GM23338 (cell line): ENCODE data around the gene ZNF831.

Experiments used
- CREB1 ChIP-seq: fragments of 250-450 bp; sonication (Bioruptor Pico); IDR thresholded peaks from 2 replicates; pipeline ENCODE4 v1.5.0; 2020; ENCODE audit warnings: low read depth, mild to moderate bottlenecking, moderate library complexity
- EZH2 ChIP-seq: fragments of 200-600 bp; sonication (generic); IDR thresholded peaks from one replicate; pipeline ENCODE4 v1.8.0; 2017; ENCODE audit warnings: antibody characterized with exemption, mild to moderate bottlenecking, low read depth; ENCODE audit not compliant: unreplicated experiment
- EZH2phosphoT487 ChIP-seq: fragments of 200-600 bp; sonication (generic); IDR thresholded peaks from one replicate; pipeline ENCODE4 v1.8.1; 2018; ENCODE audit warnings: antibody characterized with exemption; ENCODE audit not compliant: unreplicated experiment
- JUNB ChIP-seq: IDR thresholded peaks from one replicate; pipeline ENCODE4 v1.6.1; 2016; ENCODE audit warnings: antibody characterized with exemption; ENCODE audit not compliant: unreplicated experiment
- NANOG ChIP-seq: IDR thresholded peaks from 2 replicates; pipeline ENCODE4 v1.6.1; 2016; ENCODE audit warnings: antibody characterized with exemption, borderline replicate concordance
- POLR2AphosphoS5 ChIP-seq: IDR thresholded peaks from 2 replicates; pipeline ENCODE4 v1.6.1; 2016; ENCODE audit warnings: antibody characterized with exemption, low read depth
- ZNF462 ChIP-seq: fragments of 250-450 bp; sonication (Bioruptor Pico); IDR thresholded peaks from 2 replicates; pipeline ENCODE4 v1.5.0; 2020; ENCODE audit warnings: mild to moderate bottlenecking, moderate library complexity
- TF ChIP-seq, protein P1 (sequence below), 2 experiments: fragments of 200-600 bp in 1 of 2; sonication (generic) in 1 of 2; conservative IDR thresholded peaks; 2 replicates each; pipeline versions ENCODE4 v1.5.1 to v1.6.1; 2016 to 2017; ENCODE audit warnings: antibody characterized with exemption in 2 of 2, low read depth in 2 of 2, mild to moderate bottlenecking in 2 of 2, moderate library complexity in 1 of 2
- TF ChIP-seq, protein P2 (sequence below): IDR thresholded peaks from one replicate; pipeline ENCODE4 v1.6.1; 2018; ENCODE audit warnings: antibody characterized with exemption; ENCODE audit not compliant: unreplicated experiment

DNA sequence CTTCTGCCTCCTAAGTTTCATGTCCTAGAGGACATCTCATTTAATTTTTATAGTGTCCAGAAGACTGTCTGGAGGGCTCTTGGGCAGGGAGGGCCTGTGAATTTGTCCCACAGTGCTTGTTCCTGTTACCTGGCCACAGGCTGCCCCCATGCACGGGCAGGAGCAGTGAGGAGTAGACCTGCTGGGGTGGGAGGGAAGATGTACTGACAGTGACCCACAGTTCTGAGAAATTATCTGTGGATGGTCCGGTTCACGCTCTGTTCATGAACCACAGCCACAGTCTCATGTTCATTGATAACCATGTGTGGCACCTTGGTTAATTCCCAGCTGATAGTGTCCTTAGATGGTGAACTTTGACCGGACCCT, 18.8 kb upstream of the ZNF831 start:
- TF ChIP-seq, protein P1, sequence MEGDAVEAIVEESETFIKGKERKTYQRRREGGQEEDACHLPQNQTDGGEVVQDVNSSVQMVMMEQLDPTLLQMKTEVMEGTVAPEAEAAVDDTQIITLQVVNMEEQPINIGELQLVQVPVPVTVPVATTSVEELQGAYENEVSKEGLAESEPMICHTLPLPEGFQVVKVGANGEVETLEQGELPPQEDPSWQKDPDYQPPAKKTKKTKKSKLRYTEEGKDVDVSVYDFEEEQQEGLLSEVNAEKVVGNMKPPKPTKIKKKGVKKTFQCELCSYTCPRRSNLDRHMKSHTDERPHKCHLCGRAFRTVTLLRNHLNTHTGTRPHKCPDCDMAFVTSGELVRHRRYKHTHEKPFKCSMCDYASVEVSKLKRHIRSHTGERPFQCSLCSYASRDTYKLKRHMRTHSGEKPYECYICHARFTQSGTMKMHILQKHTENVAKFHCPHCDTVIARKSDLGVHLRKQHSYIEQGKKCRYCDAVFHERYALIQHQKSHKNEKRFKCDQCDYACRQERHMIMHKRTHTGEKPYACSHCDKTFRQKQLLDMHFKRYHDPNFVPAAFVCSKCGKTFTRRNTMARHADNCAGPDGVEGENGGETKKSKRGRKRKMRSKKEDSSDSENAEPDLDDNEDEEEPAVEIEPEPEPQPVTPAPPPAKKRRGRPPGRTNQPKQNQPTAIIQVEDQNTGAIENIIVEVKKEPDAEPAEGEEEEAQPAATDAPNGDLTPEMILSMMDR (conservative IDR thresholded peaks at IDR 0.05; ENCODE audit: low read depth in 2 of 2), result no peak
- no peak for TF ChIP-seq NANOG
- TF ChIP-seq EZH2, result no peak
- no peak for TF ChIP-seq CREB1 (CRISPR knock-in tag)
- TF ChIP-seq POLR2AphosphoS5, result no peak
- no peak for TF ChIP-seq EZH2phosphoT487
- TF ChIP-seq, protein P2, sequence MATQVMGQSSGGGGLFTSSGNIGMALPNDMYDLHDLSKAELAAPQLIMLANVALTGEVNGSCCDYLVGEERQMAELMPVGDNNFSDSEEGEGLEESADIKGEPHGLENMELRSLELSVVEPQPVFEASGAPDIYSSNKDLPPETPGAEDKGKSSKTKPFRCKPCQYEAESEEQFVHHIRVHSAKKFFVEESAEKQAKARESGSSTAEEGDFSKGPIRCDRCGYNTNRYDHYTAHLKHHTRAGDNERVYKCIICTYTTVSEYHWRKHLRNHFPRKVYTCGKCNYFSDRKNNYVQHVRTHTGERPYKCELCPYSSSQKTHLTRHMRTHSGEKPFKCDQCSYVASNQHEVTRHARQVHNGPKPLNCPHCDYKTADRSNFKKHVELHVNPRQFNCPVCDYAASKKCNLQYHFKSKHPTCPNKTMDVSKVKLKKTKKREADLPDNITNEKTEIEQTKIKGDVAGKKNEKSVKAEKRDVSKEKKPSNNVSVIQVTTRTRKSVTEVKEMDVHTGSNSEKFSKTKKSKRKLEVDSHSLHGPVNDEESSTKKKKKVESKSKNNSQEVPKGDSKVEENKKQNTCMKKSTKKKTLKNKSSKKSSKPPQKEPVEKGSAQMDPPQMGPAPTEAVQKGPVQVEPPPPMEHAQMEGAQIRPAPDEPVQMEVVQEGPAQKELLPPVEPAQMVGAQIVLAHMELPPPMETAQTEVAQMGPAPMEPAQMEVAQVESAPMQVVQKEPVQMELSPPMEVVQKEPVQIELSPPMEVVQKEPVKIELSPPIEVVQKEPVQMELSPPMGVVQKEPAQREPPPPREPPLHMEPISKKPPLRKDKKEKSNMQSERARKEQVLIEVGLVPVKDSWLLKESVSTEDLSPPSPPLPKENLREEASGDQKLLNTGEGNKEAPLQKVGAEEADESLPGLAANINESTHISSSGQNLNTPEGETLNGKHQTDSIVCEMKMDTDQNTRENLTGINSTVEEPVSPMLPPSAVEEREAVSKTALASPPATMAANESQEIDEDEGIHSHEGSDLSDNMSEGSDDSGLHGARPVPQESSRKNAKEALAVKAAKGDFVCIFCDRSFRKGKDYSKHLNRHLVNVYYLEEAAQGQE, result no peak
- TF ChIP-seq JUNB, result no peak
- no peak for TF ChIP-seq ZNF462
